Measurements from ENCODE around the gene SPCS2. TPM values are rescaled to one million over a fixed set of nuclear protein-coding genes. Genes with fewer than 3 reads are reported as not detected.

Gene SPCS2
- total RNA-seq, 2 donors from 2014 or later, result 26.7 to 62.3 TPM

- no peaks in the 10 kb centered on the region for H3K9me3 ChIP-seq
- ATAC-seq (ENCODE audit: insufficient number of reproducible peaks, low FRiP score, low read depth) (no peak), DNase-seq (ENCODE audit: low spot score) (no peak)
- TF ChIP-seq, protein P1, sequence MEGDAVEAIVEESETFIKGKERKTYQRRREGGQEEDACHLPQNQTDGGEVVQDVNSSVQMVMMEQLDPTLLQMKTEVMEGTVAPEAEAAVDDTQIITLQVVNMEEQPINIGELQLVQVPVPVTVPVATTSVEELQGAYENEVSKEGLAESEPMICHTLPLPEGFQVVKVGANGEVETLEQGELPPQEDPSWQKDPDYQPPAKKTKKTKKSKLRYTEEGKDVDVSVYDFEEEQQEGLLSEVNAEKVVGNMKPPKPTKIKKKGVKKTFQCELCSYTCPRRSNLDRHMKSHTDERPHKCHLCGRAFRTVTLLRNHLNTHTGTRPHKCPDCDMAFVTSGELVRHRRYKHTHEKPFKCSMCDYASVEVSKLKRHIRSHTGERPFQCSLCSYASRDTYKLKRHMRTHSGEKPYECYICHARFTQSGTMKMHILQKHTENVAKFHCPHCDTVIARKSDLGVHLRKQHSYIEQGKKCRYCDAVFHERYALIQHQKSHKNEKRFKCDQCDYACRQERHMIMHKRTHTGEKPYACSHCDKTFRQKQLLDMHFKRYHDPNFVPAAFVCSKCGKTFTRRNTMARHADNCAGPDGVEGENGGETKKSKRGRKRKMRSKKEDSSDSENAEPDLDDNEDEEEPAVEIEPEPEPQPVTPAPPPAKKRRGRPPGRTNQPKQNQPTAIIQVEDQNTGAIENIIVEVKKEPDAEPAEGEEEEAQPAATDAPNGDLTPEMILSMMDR (IDR thresholded peaks at IDR 0.05), result no peak
- H3K27ac ChIP-seq, result peak overlapping the region in 1 of 2 donors; percentile 36
- peaks cover 30% of the 10 kb centered on the region for H3K36me3 ChIP-seq
- no peak overlapping the region for H3K4me3 ChIP-seq
- no peaks in the 10 kb centered on the region for H3K27me3 ChIP-seq (replicated peaks; ENCODE audit: insufficient read depth)
- H3K4me1 ChIP-seq (ENCODE audit: control insufficient read depth in 1 of 2, low read depth in 2 of 2), result peaks cover 0 to 9% of the 10 kb centered on the region in 2 donors
These were observed 25.9 kb upstream of the SPCS2 start for GRCh38 chr11:74923125-74923524.

DNA sequence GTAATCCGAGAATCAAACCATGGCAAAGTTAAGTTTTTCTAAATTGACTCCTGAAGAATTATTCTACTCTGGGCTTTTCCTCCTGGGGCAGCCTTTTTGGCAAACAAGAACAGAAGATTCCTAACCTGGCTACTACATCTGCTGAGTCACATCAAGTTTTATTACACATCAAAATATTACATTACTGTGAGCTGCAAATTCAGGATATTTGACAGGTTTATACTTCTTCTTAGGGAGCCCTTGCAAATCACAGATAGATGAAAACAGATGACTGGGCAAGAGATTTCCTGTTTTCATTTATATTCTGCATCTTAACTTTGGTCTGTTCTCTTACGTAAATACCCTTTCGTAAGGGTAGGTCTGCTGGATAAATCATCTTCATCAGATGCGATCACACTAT is 23.8 kb upstream of the SPCS2 start:
- H3K36me3 ChIP-seq, result peaks cover 11% of the 10 kb centered on the region

DNA sequence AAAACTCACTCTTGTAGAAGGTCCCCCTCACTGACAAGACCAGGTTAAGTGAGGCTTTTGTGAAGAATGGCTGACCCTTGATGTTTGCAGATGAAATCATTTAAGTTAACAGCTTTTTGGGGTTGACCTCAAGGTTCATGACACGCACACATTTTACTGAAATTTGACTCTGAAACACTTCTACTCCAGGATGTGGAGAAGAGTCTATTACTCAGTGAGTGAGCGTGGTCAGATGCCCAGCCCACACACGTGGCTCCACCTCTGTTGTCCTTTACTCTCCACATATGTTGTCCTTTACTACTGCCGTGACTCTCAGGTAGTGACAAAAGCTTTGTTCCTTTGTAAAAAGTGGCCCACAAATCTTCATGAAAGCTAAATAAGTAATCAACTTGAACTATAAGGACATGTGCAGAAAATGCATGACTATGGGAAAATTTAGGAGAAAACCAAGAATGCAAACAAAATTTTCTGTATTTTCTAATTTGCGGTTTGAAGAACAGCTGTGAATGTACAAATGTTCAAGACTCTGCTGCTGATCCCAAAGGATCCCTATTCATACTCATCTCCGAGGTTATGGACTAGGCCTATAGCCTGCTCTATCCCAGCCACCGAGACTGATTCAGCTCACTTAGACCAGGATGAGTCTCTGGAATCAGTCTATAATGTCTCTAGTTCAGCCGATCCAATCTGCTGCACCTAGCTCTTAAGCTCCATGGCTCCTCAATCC is 22.6 kb upstream of the SPCS2 start:
- Histone ChIP-seq H3K9me3 (no peaks in the 10 kb centered on the region), H3K27ac (no peak overlapping the region), H3K4me3 (no peak overlapping the region), H3K4me1 (ENCODE audit: control insufficient read depth in 1 of 2, low read depth in 2 of 2) (peaks cover 0 to 9% of the 10 kb centered on the region in 2 donors), H3K36me3 (peaks cover 2% of the 10 kb centered on the region), H3K27me3 (replicated peaks; ENCODE audit: insufficient read depth) (no peaks in the 10 kb centered on the region)
- DNase-seq (ENCODE audit: low spot score), result no peak
- no peak for ATAC-seq (ENCODE audit: insufficient number of reproducible peaks, low FRiP score, low read depth)
- TF ChIP-seq, protein P1 (IDR thresholded peaks at IDR 0.05), result no peak

More for the DNA sequence above, 23.8 kb upstream of the SPCS2 start:
- Histone ChIP-seq H3K27me3 (replicated peaks; ENCODE audit: insufficient read depth) (no peaks in the 10 kb centered on the region), H3K4me3 (no peak overlapping the region), H3K27ac (no peak overlapping the region), H3K4me1 (ENCODE audit: control insufficient read depth in 1 of 2, low read depth in 2 of 2) (peaks cover 0 to 9% of the 10 kb centered on the region in 2 donors), H3K9me3 (no peaks in the 10 kb centered on the region)
- TF ChIP-seq, protein P1 (IDR thresholded peaks at IDR 0.05), result no peak
- no peak for ATAC-seq (ENCODE audit: insufficient number of reproducible peaks, low FRiP score, low read depth)
- DNase-seq (ENCODE audit: low spot score), result no peak

DNA sequence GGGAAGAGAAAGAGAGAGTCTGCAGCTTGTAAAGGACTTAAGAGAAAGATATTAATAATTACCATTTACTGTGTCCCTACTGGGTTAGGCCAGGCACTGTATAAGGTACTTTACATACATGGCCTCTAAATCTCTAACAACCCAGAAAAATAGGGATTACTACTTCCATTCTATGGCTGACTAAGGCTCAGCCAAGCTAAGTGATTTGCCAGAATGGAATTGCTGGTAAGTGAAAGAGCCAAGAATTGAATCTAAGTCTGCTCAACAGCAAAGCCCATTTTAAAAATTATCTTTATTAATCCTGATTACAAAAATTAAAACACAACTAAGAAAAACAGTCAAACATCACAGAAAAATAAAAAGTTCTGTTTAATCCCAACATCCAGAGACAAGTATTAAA is 21.6 kb upstream of the SPCS2 start:
- Histone ChIP-seq H3K4me3 (no peak overlapping the region), H3K36me3 (peaks cover 7% of the 10 kb centered on the region), H3K27ac (no peak overlapping the region)

More for the DNA sequence above, 21.6 kb upstream of the SPCS2 start:
- no peak for DNase-seq (ENCODE audit: low spot score)
- H3K9me3 ChIP-seq, result no peaks in the 10 kb centered on the region
- TF ChIP-seq, protein P1 (IDR thresholded peaks at IDR 0.05), result no peak
- H3K27me3 ChIP-seq (replicated peaks; ENCODE audit: insufficient read depth), result no peaks in the 10 kb centered on the region
- no peak for ATAC-seq (ENCODE audit: insufficient number of reproducible peaks, low FRiP score, low read depth)
- peaks cover 0 to 5% of the 10 kb centered on the region in 2 donors for H3K4me1 ChIP-seq (ENCODE audit: control insufficient read depth in 1 of 2, low read depth in 2 of 2)

Measured in thoracic aorta (tissue), 2 donors.